Right ventricle myocardium superior (tissue), 1 donor: ENCODE data around the gene NTM. TPM values are rescaled to one million over a fixed set of nuclear protein-coding genes. Genes with fewer than 3 reads are reported as not detected.

Experiments
- ATAC-seq: fragments of 200-7000 bp; cut with Tn5 transposase; one replicate; pipeline ENCODE4 v1.9.1; 2020; ENCODE audit warnings: mild to moderate bottlenecking; ENCODE audit not compliant: poor library complexity
- DNase-seq: peaks from one replicate; pipeline ENCODE4 v3.0.0-alpha.2; 2020
- intact Hi-C: fragments of 100-400 bp; cut with DNase I; formaldehyde crosslinking; loops from one replicate; pipeline ENCODE4 v1.11.2; 2022
- total RNA-seq: library from RNA; stranded (reverse); fragmentation: NEBNext Ultra II Directional; extraction: Animal tissue kit (Norgen Biotek cat#: 25700); gene quantifications from one replicate; pipeline ENCODE4 v1.2.1, GENCODE V29; 2021
- donor health status: DM: no; HTN: yes; CAD: no; lungs with severe emphysema.

The NTM gene
- total RNA-seq, 1 donor from 2014 or later, result 1.5 TPM

- intact Hi-C loops, result no loop called here
- no peak for DNase-seq
- no peak for ATAC-seq
These were observed 878.8 kb downstream of the NTM start for GRCh38 chr11:132249256-132249655.

GRCh38 chr11:132251061-132251460, 880.6 kb downstream of the NTM start:
- intact Hi-C loops, result no loop called here
- DNase-seq (no peak), ATAC-seq (no peak)

GRCh38 chr11:132253469-132254264, 883.3 kb downstream of the NTM start:
- ATAC-seq (no peak), DNase-seq (no peak)
- intact Hi-C loops, result no loop called here

- no peak for ATAC-seq
- intact Hi-C loops, result no loop called here
- no peak for DNase-seq
These were observed 884.5 kb downstream of the NTM start for GRCh38 chr11:132254906-132255305.

GRCh38 chr11:132256528-132257279, 886.3 kb downstream of the NTM start:
- intact Hi-C loops, result no loop called here
- no peak for ATAC-seq
- no peak for DNase-seq

- no peak for ATAC-seq
- DNase-seq, result no peak
- intact Hi-C loops, result no loop called here
These were observed 887.5 kb downstream of the NTM start for GRCh38 chr11:132257871-132258270.

- intact Hi-C loops, result no loop called here
- DNase-seq (no peak), ATAC-seq (no peak)
These were observed 888.5 kb downstream of the NTM start for GRCh38 chr11:132258875-132259274.

GRCh38 chr11:132260636-132261035, 890.2 kb downstream of the NTM start:
- ATAC-seq (no peak), DNase-seq (no peak)
- intact Hi-C loops, result no loop called here

GRCh38 chr11:132263241-132263640, 892.8 kb downstream of the NTM start:
- ATAC-seq, result no peak
- no peak for DNase-seq
- intact Hi-C loops, result no loop called here

GRCh38 chr11:132263875-132264274, 893.5 kb downstream of the NTM start:
- DNase-seq (no peak), ATAC-seq (no peak)
- intact Hi-C loops, result no loop called here

- ATAC-seq (no peak), DNase-seq (no peak)
- intact Hi-C loops, result no loop called here
These were observed 894.2 kb downstream of the NTM start for GRCh38 chr11:132264616-132265015.

GRCh38 chr11:132278801-132279574, 908.6 kb downstream of the NTM start:
- intact Hi-C loops, result no loop called here
- ATAC-seq, result no peak

GRCh38 chr11:132284048-132284447, 913.6 kb downstream of the NTM start:
- intact Hi-C loops, result no loop called here
- DNase-seq, result no peak

More at GRCh38 chr11:132278801-132279574, 908.6 kb downstream of the NTM start:
- no peak for DNase-seq

GRCh38 chr11:132284611-132285010, 914.2 kb downstream of the NTM start:
- DNase-seq, result no peak
- no peak for ATAC-seq
- intact Hi-C loops, result no loop called here

More at GRCh38 chr11:132284048-132284447, 913.6 kb downstream of the NTM start:
- no peak for ATAC-seq

GRCh38 chr11:132285631-132286030, 915.2 kb downstream of the NTM start:
- no peak for DNase-seq
- intact Hi-C loops, result no loop called here
- no peak for ATAC-seq

GRCh38 chr11:132286106-132286505, 915.7 kb downstream of the NTM start:
- ATAC-seq, result peak; percentile 87
- intact Hi-C loops, result no loop called here

GRCh38 chr11:132288036-132288435, 917.6 kb downstream of the NTM start:
- ATAC-seq (no peak), DNase-seq (no peak)
- intact Hi-C loops, result no loop called here

More at GRCh38 chr11:132286106-132286505, 915.7 kb downstream of the NTM start:
- no peak for DNase-seq

GRCh38 chr11:132289590-132290256, 919.3 kb downstream of the NTM start:
- intact Hi-C loops, result no loop called here
- ATAC-seq (no peak), DNase-seq (no peak)

- DNase-seq (no peak), ATAC-seq (no peak)
- intact Hi-C loops, result no loop called here
These were observed 923.2 kb downstream of the NTM start for GRCh38 chr11:132293586-132293985.
